ENCODE data around the gene NEU1. TPM values are rescaled to one million over a fixed set of nuclear protein-coding genes. Genes with fewer than 3 reads are reported as not detected.

The NEU1 gene
- total RNA-seq, 1 experiment from 2014 or later, result 36.2 TPM

DNA sequence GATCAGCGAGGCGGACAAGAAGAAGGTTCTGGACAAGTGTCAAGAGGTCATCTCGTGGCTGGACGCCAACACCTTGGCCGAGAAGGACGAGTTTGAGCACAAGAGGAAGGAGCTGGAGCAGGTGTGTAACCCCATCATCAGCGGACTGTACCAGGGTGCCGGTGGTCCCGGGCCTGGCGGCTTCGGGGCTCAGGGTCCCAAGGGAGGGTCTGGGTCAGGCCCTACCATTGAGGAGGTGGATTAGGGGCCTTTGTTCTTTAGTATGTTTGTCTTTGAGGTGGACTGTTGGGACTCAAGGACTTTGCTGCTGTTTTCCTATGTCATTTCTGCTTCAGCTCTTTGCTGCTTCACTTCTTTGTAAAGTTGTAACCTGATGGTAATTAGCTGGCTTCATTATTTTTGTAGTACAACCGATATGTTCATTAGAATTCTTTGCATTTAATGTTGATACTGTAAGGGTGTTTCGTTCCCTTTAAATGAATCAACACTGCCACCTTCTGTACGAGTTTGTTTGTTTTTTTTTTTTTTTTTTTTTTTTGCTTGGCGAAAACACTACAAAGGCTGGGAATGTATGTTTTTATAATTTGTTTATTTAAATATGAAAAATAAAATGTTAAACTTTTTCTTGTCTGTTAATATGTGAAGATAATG lies 32.9 kb downstream of the NEU1 start:
- H3K23ac ChIP-seq (ENCODE audit: insufficient read length, low read depth, low read length), result no peak overlapping the region
- Mint-ChIP-seq H3K9me3 (no peaks in the 10 kb centered on the region; a peak in 2 of 5 replicates), H3K36me3 (ENCODE audit: insufficient read depth in 1 of 3, low read depth in 3 of 3) (peaks cover under 1 to 3% (median under 1%) of the 10 kb centered on the region in 3 experiments; a peak in 5 of 7 replicates), H3K4me1 (peaks cover 32% of the 10 kb centered on the region in 2 experiments), H3K27me3 (ENCODE audit: low read depth) (peaks cover 4% of the 10 kb centered on the region), H3K4me3 (peak overlapping the region; percentile 79 to 88), H3K27ac (no peak overlapping the region)
- no peak overlapping the region for H3K14ac ChIP-seq (ENCODE audit: insufficient read depth, low read length)
- H3T11ph ChIP-seq (ENCODE audit: low read length), result no peak overlapping the region
- no peaks in the 10 kb centered on the region for H3K79me1 ChIP-seq (ENCODE audit: insufficient read depth, low read depth, low read length, poor library complexity, severe bottlenecking)
- H2BK5ac ChIP-seq (ENCODE audit: insufficient read length, low read length), result no peak overlapping the region
- no peaks in the 10 kb centered on the region for H3K27me3 ChIP-seq (ENCODE audit: insufficient read depth, low read length)
- H3K27ac ChIP-seq (ENCODE audit: insufficient read length, low read depth, low read length), result no peak overlapping the region
- no peaks in the 10 kb centered on the region for H3K9me3 ChIP-seq (ENCODE audit: control insufficient read depth, low read depth, low read length)
- H4K91ac ChIP-seq (ENCODE audit: insufficient read length, low read depth, low read length), result no peak overlapping the region
- TF ChIP-seq, protein P1, sequence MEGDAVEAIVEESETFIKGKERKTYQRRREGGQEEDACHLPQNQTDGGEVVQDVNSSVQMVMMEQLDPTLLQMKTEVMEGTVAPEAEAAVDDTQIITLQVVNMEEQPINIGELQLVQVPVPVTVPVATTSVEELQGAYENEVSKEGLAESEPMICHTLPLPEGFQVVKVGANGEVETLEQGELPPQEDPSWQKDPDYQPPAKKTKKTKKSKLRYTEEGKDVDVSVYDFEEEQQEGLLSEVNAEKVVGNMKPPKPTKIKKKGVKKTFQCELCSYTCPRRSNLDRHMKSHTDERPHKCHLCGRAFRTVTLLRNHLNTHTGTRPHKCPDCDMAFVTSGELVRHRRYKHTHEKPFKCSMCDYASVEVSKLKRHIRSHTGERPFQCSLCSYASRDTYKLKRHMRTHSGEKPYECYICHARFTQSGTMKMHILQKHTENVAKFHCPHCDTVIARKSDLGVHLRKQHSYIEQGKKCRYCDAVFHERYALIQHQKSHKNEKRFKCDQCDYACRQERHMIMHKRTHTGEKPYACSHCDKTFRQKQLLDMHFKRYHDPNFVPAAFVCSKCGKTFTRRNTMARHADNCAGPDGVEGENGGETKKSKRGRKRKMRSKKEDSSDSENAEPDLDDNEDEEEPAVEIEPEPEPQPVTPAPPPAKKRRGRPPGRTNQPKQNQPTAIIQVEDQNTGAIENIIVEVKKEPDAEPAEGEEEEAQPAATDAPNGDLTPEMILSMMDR (conservative IDR thresholded peaks at IDR 0.05), result peak; percentile 70; the same call in 2 of the 3 replicates
- no peak overlapping the region for H2AK5ac ChIP-seq (ENCODE audit: insufficient read length, low read length)
- no peak for DNase-seq
- H2BK15ac ChIP-seq (ENCODE audit: low read depth, low read length), result no peak overlapping the region
- H2BK120ac ChIP-seq (ENCODE audit: low read depth, low read length, poor library complexity, severe bottlenecking), result no peak overlapping the region
- H4K20me1 ChIP-seq (ENCODE audit: control insufficient read depth, insufficient read depth, insufficient read length), result no peaks in the 10 kb centered on the region
- H3K23me2 ChIP-seq (ENCODE audit: insufficient read length, low read depth, low read length, poor library complexity, severe bottlenecking), result peaks cover 15% of the 10 kb centered on the region
- no peak overlapping the region for H2BK12ac ChIP-seq (ENCODE audit: insufficient read length, low read depth, low read length)
- no peak overlapping the region for H3K4ac ChIP-seq (ENCODE audit: low read depth, low read length)
- whole genome bisulfite sequencing (ENCODE audit: extremely low coverage, insufficient read length, low lambda C conversion rate), result no CpG with 5 or more reads among the region's 15 CpGs
- no peak overlapping the region for H4K8ac ChIP-seq (replicated peaks; ENCODE audit: insufficient read length, low read depth, low read length)
- peak overlapping the region; percentile 52 for H3K9ac ChIP-seq (ENCODE audit: extremely low read depth, insufficient read length, low read length)
- peaks cover 2% of the 10 kb centered on the region; the same call in 1 of the 2 replicates for H3K4me1 ChIP-seq (ENCODE audit: insufficient read depth, low read length)
- H2AFZ ChIP-seq (ENCODE audit: low read length), result no peak overlapping the region
- H3K79me2 ChIP-seq (ENCODE audit: insufficient read depth, low read length), result peaks cover 5% of the 10 kb centered on the region; the same call in 1 of the 2 replicates
- H3K56ac ChIP-seq (ENCODE audit: insufficient read length, low read depth, low read length), result no peak overlapping the region
- H2BK20ac ChIP-seq (ENCODE audit: low read depth, low read length, poor library complexity, severe bottlenecking), result no peak overlapping the region
- H3K18ac ChIP-seq (ENCODE audit: insufficient read length, low read depth, low read length), result no peak overlapping the region
- no peak overlapping the region for H4K5ac ChIP-seq (ENCODE audit: insufficient read length, low read depth, low read length)
- peak overlapping the region; percentile 61 for H3K4me2 ChIP-seq (ENCODE audit: insufficient read depth, insufficient read length, low read length)
